H9 (cell line): ENCODE data around the gene TRMT1. TPM values are rescaled to one million over a fixed set of nuclear protein-coding genes. Genes with fewer than 3 reads are reported as not detected.

ENCODE experiments used
- DNase-seq: peaks from one replicate; pipeline ENCODE4 v3.0.0-alpha.2; 2017
- H2AFZ ChIP-seq: one replicate; pipeline ENCODE4 v1.6.1; 2013; ENCODE audit warnings: mild to moderate bottlenecking, low read length, control low read depth, moderate library complexity
- H2AK5ac ChIP-seq: 2 replicates; pipeline ENCODE4 v1.6.1; 2013; ENCODE audit warnings: low read length, control low read depth, mixed read lengths; ENCODE audit not compliant: insufficient read length
- H2BK120ac ChIP-seq: one replicate; pipeline ENCODE4 v1.6.1; 2013; ENCODE audit warnings: low read depth, mild to moderate bottlenecking, low read length, control low read depth, inconsistent platforms; ENCODE audit not compliant: poor library complexity, severe bottlenecking
- H2BK12ac ChIP-seq: 2 replicates; pipeline ENCODE4 v1.6.1; 2013; ENCODE audit warnings: low read length, control low read depth, mixed read lengths, low read depth; ENCODE audit not compliant: insufficient read length
- H2BK15ac ChIP-seq: 2 replicates; pipeline ENCODE4 v1.6.1; 2013; ENCODE audit warnings: low read depth, low read length, control low read depth
- H2BK20ac ChIP-seq: one replicate; pipeline ENCODE4 v1.6.1; 2013; ENCODE audit warnings: low read depth, mild to moderate bottlenecking, low read length, control low read depth, inconsistent platforms; ENCODE audit not compliant: poor library complexity, severe bottlenecking
- H2BK5ac ChIP-seq: 2 replicates; pipeline ENCODE4 v1.6.1; 2013; ENCODE audit warnings: low read length, control low read depth, mixed read lengths; ENCODE audit not compliant: insufficient read length
- H3K14ac ChIP-seq: 2 replicates; pipeline ENCODE4 v1.6.1; 2013; ENCODE audit warnings: low read length, control low read depth; ENCODE audit not compliant: insufficient read depth
- H3K18ac ChIP-seq: 2 replicates; pipeline ENCODE4 v1.6.1; 2013; ENCODE audit warnings: low read depth, mild to moderate bottlenecking, mixed read lengths, low read length, control low read depth; ENCODE audit not compliant: insufficient read length
- H3K23ac ChIP-seq: 2 replicates; pipeline ENCODE4 v1.6.1; 2013; ENCODE audit warnings: low read length, control low read depth, mixed read lengths, low read depth; ENCODE audit not compliant: insufficient read length
- H3K23me2 ChIP-seq: 2 replicates; pipeline ENCODE4 v1.6.1; 2013; ENCODE audit warnings: low read depth, mild to moderate bottlenecking, mixed read lengths, low read length, control low read depth; ENCODE audit not compliant: insufficient read length, poor library complexity, severe bottlenecking
- H3K27ac ChIP-seq: 2 replicates; pipeline ENCODE4 v1.5.1; 2013; ENCODE audit warnings: low read length, control low read depth, mixed read lengths, low read depth; ENCODE audit not compliant: insufficient read length
- H3K27me3 ChIP-seq: 2 replicates; pipeline ENCODE4 v1.6.1; 2013; ENCODE audit warnings: low read length, control low read depth, inconsistent platforms; ENCODE audit not compliant: insufficient read depth
- H3K4ac ChIP-seq: 2 replicates; pipeline ENCODE4 v1.6.1; 2013; ENCODE audit warnings: low read depth, mild to moderate bottlenecking, control low read depth, inconsistent platforms, low read length, moderate library complexity
- H3K4me1 ChIP-seq: 2 replicates; pipeline ENCODE4 v1.6.1; 2013; ENCODE audit warnings: low read length, control low read depth, inconsistent platforms; ENCODE audit not compliant: insufficient read depth
- H3K4me2 ChIP-seq: 2 replicates; pipeline ENCODE4 v1.6.1; 2013; ENCODE audit warnings: low read length, control low read depth, mixed read lengths; ENCODE audit not compliant: insufficient read length, insufficient read depth
- H3K56ac ChIP-seq: 2 replicates; pipeline ENCODE4 v1.6.1; 2013; ENCODE audit warnings: low read depth, mild to moderate bottlenecking, mixed read lengths, low read length, control low read depth; ENCODE audit not compliant: insufficient read length
- H3K79me1 ChIP-seq: 2 replicates; pipeline ENCODE4 v1.6.1; 2013; ENCODE audit warnings: low read depth, mild to moderate bottlenecking, moderate library complexity, low read length, control low read depth, inconsistent platforms; ENCODE audit not compliant: insufficient read depth, poor library complexity, severe bottlenecking
- H3K79me2 ChIP-seq: 2 replicates; pipeline ENCODE4 v1.6.1; 2013; ENCODE audit warnings: low read length, control low read depth, inconsistent platforms; ENCODE audit not compliant: insufficient read depth
- H3K9ac ChIP-seq: 2 replicates; pipeline ENCODE4 v1.6.1; 2013; ENCODE audit warnings: low read length, control low read depth, mixed read lengths; ENCODE audit not compliant: insufficient read length; ENCODE audit errors: extremely low read depth
- H3K9me3 ChIP-seq: one replicate; pipeline ENCODE4 v1.6.1; 2013; ENCODE audit warnings: low read depth, low read length, inconsistent platforms; ENCODE audit not compliant: control insufficient read depth
- H3T11ph ChIP-seq: one replicate; pipeline ENCODE4 v1.6.1; 2013; ENCODE audit warnings: mild to moderate bottlenecking, low read length, control low read depth, inconsistent platforms
- H4K20me1 ChIP-seq: one replicate; pipeline ENCODE4 v1.6.1; 2013; ENCODE audit not compliant: control insufficient read depth, insufficient read length, insufficient read depth
- H4K5ac ChIP-seq: 2 replicates; pipeline ENCODE4 v1.6.1; 2013; ENCODE audit warnings: low read depth, mild to moderate bottlenecking, mixed read lengths, low read length, control low read depth; ENCODE audit not compliant: insufficient read length
- H4K8ac ChIP-seq: replicated peaks from 2 replicates; pipeline ENCODE4 v1.6.1; 2013; ENCODE audit warnings: low read length, control low read depth, mixed read lengths, low read depth; ENCODE audit not compliant: insufficient read length
- H4K91ac ChIP-seq: 2 replicates; pipeline ENCODE4 v1.6.1; 2013; ENCODE audit warnings: low read depth, mild to moderate bottlenecking, moderate library complexity, mixed read lengths, low read length, control low read depth; ENCODE audit not compliant: insufficient read length
- H3K27ac Mint-ChIP-seq, 3 experiments: 2 replicates in 2 of 3; 3 replicates in 1 of 3; pipeline ENCODE4 v1.8.0; 2020 to 2021; ENCODE audit warnings: mixed read lengths in 3 of 3, mild to moderate bottlenecking in 1 of 3, moderate library complexity in 1 of 3
- H3K27me3 Mint-ChIP-seq: 2 replicates; pipeline ENCODE4 v1.8.0; 2021; ENCODE audit warnings: low read depth, mild to moderate bottlenecking, moderate library complexity, mixed read lengths
- H3K36me3 Mint-ChIP-seq, 3 experiments: 2 replicates in 2 of 3; 3 replicates in 1 of 3; pipeline ENCODE4 v1.8.0; 2020 to 2021; ENCODE audit warnings: low read depth in 3 of 3, mixed read lengths in 3 of 3; ENCODE audit not compliant: insufficient read depth in 1 of 3
- H3K4me1 Mint-ChIP-seq, 2 experiments: 2 replicates each; pipeline ENCODE4 v1.8.0; 2020; ENCODE audit warnings: mixed read lengths in 2 of 2
- H3K4me3 Mint-ChIP-seq, 2 experiments: 2 replicates in 1 of 2; 3 replicates in 1 of 2; pipeline ENCODE4 v1.8.0; 2020 to 2021; ENCODE audit warnings: mild to moderate bottlenecking in 2 of 2, mixed read lengths in 2 of 2, moderate library complexity in 1 of 2
- H3K9me3 Mint-ChIP-seq, 2 experiments: 2 replicates in 1 of 2; 3 replicates in 1 of 2; pipeline ENCODE4 v1.8.0; 2020; ENCODE audit warnings: mild to moderate bottlenecking in 2 of 2, mixed read lengths in 2 of 2, moderate library complexity in 1 of 2
- CTCF ChIP-seq: fragments of 200-600 bp; sonication (generic); conservative IDR thresholded peaks from 3 replicates; pipeline ENCODE4 v1.8.0; 2021; ENCODE audit warnings: antibody characterized with exemption, mild to moderate bottlenecking
- WGBS: extraction: QIAGEN DNeasy Blood & Tissue Kit; methylation state at CpG from one replicate; pipeline ENCODE4 v1.1.7; 2013; ENCODE audit warnings: missing lambda C conversion rate, low lambda C conversion rate, mixed read lengths; ENCODE audit not compliant: insufficient read length; ENCODE audit errors: extremely low coverage; 5-methylcytosine and 5-hydroxymethylcytosine counted together
- total RNA-seq: library from RNA; stranded (reverse); gene quantifications from 2 replicates; pipeline ENCODE4 v1.2.1, GENCODE V29; 2021

TRMT1 gene
- total RNA-seq, 1 experiment from 2014 or later: 95.7 TPM

GRCh38 chr19:13057147-13057572 is 59.4 kb downstream of the TRMT1 start:
- Histone ChIP-seq H3K4ac (no peak overlapping the region), H4K20me1 (no peaks in the 10 kb centered on the region), H2BK5ac (no peak overlapping the region), H3K18ac (no peak overlapping the region), H3K23ac (no peak overlapping the region), H4K91ac (no peak overlapping the region), H3T11ph (no peak overlapping the region), H3K79me1 (no peaks in the 10 kb centered on the region), H2BK120ac (no peak overlapping the region), H2AFZ (no peak overlapping the region), H3K23me2 (peaks cover 7% of the 10 kb centered on the region), H3K79me2 (no peaks in the 10 kb centered on the region), H3K4me2 (no peak overlapping the region), H3K14ac (no peak overlapping the region), H3K9me3 (no peaks in the 10 kb centered on the region), H4K5ac (no peak overlapping the region), H3K9ac (no peak overlapping the region), H2BK20ac (no peak overlapping the region), H3K27ac (no peak overlapping the region), H4K8ac (no peak overlapping the region), H2AK5ac (no peak overlapping the region), H2BK15ac (no peak overlapping the region), H3K56ac (no peak overlapping the region), H3K4me1 (peaks cover 8% of the 10 kb centered on the region; the same call in 1 of the 2 replicates), H2BK12ac (no peak overlapping the region), H3K27me3 (peaks cover 68% of the 10 kb centered on the region)
- Mint-ChIP-seq H3K4me3 (no peak overlapping the region; a peak in 1 of 5 replicates), H3K27ac (no peak overlapping the region), H3K4me1 (peaks cover 35 to 60% of the 10 kb centered on the region in 2 experiments), H3K27me3 (peaks cover 97% of the 10 kb centered on the region), H3K9me3 (peaks cover 0 to 10% of the 10 kb centered on the region in 2 experiments; a peak in 1 of 5 replicates), H3K36me3 (no peaks in the 10 kb centered on the region; a peak in 1 of 7 replicates)
- DNase-seq: no peak
- no peak for TF ChIP-seq CTCF
- WGBS: no CpG with 5 or more reads among the region's 15 CpGs
